Dedifferentiated amniotic fluid mesenchymal stem cell (primary cell): Measurements from ENCODE around the gene DDI2.
"Not testable (repeated sequence)": the region's sequence is repeated elsewhere in the genome, so short reads cannot be mapped to it uniquely, and the experiment has no call there.

Experiments used
- DNase-seq: peaks from one replicate; pipeline ENCODE4 v3.0.0-alpha.2; 2016; ENCODE audit errors: extremely low spot score

The DDI2 gene

GRCh38 chr1:15678578-15678977 lies 61.3 kb downstream of the DDI2 start:
- no peak for DNase-seq

GRCh38 chr1:15680131-15680530 lies 62.9 kb downstream of the DDI2 start:
- DNase-seq: peak; percentile 70

- DNase-seq: peak; percentile 96
Measured at GRCh38 chr1:15680561-15681348, 63.5 kb downstream of the DDI2 start.

GRCh38 chr1:15681349-15682292 lies 64.4 kb downstream of the DDI2 start:
- DNase-seq: no peak

- DNase-seq: no peak
Measured at GRCh38 chr1:15682936-15683341, 65.7 kb downstream of the DDI2 start.

GRCh38 chr1:15683345-15684039 lies 66.2 kb downstream of the DDI2 start:
- DNase-seq: no peak

- no peak for DNase-seq
Measured at GRCh38 chr1:15684042-15684461, 66.8 kb downstream of the DDI2 start, which contains the start of gene PLEKHM2. TSS of gene PLEKHM2 (plus strand) at chr1:15684320. CDS start at chr1:15684559, 239 bp downstream.

- DNase-seq: no peak
Measured at GRCh38 chr1:15684468-15685291, 67.4 kb downstream of the DDI2 start.

- DNase-seq: no peak
Measured at GRCh38 chr1:15685820-15686219, 68.6 kb downstream of the DDI2 start.

GRCh38 chr1:15687446-15687845 lies 70.2 kb downstream of the DDI2 start:
- DNase-seq: no peak

- DNase-seq: no peak
Measured at GRCh38 chr1:15690317-15690716, 73.1 kb downstream of the DDI2 start.

- no peak for DNase-seq
Measured at GRCh38 chr1:15691434-15692032, 74.3 kb downstream of the DDI2 start.

GRCh38 chr1:15692121-15692682 lies 74.9 kb downstream of the DDI2 start:
- no peak for DNase-seq

- DNase-seq: no peak
Measured at GRCh38 chr1:15693371-15693770, 76.1 kb downstream of the DDI2 start.

GRCh38 chr1:15696956-15697521 lies 79.8 kb downstream of the DDI2 start:
- DNase-seq: no peak

- no peak for DNase-seq
Measured at GRCh38 chr1:15698201-15698600, 80.9 kb downstream of the DDI2 start.

GRCh38 chr1:15699321-15699720 lies 82.1 kb downstream of the DDI2 start:
- not testable (repeated sequence) for DNase-seq

- no peak for DNase-seq
Measured at GRCh38 chr1:15700508-15700907, 83.2 kb downstream of the DDI2 start.

- DNase-seq: no peak
Measured at GRCh38 chr1:15701784-15702183, 84.5 kb downstream of the DDI2 start.
